NCI-H2227 treated with DMSO at 0.1 percent for 48 hours (cell line): Measurements from ENCODE around the gene CPZ.
"Not testable (repeated sequence)": the region's sequence is repeated elsewhere in the genome, so short reads cannot be mapped to it uniquely, and the experiment has no call there.

Source experiments
- DNase-seq: peaks from one replicate; lab custom pipeline; 2025; lab: John Stamatoyannopoulos, UW

Gene CPZ

DNA sequence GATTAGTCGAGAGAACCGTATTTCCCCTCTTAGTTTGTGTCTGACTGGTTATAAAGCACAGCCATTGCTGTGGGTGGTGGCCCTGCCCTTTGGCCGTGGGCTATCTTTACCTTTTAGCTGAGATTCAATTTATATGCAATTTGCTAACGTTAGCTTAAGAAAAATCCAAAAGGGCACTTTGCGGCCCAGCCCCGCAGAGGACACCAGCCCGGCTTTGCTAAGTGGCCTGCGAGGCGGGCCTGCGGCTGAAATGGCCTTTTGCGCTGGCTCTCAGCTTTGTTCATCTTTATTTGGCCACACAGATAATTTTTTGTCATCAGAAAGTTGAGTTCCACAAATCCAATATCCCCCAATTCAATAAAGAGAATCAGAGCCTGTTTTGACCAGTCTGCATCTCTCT, 48.3 kb downstream of the CPZ start:
- DNase-seq, result no peak

DNA sequence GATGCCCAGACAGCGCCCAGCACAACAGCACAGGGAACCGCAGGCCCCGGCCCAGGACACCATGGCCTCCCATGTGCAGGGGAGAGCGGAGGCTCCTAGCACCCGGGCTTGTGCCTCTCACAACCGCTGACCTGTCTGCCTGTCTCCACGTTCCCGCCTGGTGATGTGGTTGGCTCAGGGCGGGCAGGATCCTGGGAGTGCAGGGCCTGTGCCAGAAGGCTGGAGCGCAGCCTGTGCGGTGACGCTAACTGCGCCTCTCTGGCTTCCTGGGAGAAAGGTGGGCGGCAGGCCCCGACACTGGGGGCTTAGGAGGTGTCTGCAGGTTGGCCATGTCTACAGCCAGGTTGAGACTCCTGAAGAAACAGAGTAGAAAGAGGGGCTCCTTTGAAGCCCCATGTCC, 48.7 kb downstream of the CPZ start:
- DNase-seq, result no peak

DNA sequence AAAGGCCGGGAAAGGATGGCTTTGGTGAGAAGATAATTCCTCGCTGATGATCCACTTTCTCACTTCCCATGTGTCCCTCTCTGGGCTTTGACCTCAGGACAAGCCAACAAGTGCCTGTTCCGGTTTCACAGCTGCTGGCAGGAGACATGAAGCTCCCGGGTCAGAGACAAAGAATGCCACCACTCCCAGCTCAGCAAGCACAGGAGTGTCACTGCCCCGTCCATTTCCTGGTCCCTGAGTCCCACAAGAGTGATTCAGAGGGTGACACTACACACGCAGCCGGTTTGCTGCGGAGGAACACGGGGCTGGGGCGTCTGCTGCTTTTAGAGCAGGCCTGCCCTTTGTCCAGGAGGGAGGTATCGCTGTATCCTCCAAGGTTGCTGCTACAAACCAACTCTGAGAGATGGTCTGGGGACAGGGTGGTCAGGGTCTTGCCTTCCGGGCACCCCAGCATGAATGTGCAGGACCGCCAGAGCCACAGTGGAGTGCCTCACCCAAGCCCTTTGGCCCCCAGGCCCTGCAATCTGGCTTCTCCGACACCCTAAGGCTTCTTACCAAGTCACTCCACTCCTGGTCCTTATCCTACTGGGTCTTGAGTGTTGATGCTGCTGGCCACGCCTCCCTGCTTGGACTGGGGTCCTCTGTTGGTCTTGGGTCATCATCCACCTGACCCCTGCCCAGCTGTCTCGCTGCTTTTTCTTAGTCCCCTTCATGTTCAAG, 49.5 kb downstream of the CPZ start:
- DNase-seq, result no peak

DNA sequence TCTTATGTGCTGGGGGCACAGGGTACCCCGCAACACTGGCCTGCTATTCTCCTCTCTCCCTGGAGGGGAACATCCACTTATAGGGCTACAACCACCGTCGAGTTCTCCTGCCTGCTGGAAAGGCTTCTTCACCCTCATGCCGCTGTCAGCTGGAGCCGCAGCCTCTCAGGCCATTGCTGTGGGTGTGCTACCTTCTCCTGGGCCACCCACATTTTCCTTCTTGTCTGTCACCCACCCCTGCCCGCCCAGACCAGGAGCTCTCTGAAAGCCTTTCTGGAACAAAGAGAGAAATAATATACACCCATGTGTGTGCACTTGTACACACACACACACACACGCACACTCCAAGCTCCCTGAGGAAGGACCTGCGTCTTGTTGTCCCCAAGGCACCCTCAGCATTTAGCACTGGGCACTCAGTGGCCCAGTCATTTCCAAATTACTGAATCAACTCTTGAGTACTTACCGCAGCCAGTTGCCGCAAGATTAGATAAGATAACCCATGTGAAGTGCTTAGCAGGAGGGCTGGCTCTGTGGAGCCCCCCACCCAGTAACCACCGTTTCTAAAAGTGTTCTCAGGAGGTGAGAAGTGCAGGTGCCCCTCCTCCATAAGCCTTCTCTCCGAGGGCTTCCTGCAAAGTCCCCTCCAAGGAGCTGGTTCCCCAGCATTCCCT, 50.2 kb downstream of the CPZ start:
- DNase-seq, result no peak

DNA sequence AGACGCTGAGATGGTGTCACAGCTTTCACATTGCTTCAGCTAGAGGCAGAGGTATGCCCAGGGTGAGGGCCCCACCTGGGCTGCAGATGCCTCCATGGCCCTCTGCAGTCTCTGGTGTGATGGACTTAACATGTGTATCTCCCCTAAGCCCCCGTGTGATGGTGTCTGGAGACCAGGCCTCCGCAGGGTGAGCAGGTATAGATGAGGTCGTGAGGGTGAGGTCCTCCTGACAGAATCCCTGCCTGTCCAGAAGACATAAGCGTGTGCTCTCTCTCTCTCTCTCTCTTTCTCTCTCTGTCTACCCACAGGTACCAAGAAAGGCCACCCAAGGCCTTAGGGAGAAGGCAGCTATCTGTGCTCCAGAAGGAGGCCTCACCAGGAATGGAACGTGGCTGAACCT, 50.9 kb downstream of the CPZ start:
- DNase-seq, result no peak

DNA sequence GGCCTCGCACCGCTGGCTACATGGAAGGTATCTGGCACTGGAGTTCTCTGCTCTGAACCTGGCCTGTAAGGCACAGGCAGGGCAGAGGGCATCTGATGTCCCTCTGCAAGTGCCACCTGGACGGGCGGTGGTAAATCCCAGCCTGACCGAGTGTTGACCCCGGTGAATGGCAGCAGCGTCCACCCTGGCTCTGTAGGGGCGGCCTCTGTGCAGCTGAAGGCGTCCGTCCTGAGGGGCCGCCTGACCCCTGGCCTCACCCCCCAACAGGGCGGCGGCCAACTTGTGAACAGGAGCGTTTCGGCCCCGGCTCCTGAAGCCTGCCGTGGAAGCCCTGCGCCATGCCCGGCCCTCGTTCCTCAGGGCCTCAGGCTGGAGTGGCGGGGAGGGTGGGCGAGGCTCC, 51.4 kb downstream of the CPZ start:
- DNase-seq, result no peak

DNA sequence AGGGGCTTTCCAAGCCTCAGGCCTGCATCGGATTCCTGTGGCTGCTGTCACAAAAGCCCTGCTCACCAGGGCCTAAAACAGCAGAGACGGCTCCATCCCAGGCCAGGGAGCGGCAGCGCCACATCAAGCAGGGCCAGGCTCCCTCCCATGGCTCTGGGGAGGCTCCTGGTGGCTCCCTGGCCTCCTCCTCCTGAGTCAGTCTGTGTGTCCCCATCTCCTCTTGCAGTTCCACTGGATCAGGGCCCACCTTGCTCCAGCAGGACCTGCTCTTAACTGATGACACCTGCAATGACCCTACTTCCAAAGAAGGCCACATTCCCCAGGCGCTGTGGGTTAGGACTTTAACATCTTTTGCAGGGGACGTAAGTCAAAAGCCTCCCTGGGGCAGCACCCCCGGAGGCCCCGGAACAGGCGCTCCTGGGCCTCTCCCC, 51.9 kb downstream of the CPZ start:
- no peak for DNase-seq

DNA sequence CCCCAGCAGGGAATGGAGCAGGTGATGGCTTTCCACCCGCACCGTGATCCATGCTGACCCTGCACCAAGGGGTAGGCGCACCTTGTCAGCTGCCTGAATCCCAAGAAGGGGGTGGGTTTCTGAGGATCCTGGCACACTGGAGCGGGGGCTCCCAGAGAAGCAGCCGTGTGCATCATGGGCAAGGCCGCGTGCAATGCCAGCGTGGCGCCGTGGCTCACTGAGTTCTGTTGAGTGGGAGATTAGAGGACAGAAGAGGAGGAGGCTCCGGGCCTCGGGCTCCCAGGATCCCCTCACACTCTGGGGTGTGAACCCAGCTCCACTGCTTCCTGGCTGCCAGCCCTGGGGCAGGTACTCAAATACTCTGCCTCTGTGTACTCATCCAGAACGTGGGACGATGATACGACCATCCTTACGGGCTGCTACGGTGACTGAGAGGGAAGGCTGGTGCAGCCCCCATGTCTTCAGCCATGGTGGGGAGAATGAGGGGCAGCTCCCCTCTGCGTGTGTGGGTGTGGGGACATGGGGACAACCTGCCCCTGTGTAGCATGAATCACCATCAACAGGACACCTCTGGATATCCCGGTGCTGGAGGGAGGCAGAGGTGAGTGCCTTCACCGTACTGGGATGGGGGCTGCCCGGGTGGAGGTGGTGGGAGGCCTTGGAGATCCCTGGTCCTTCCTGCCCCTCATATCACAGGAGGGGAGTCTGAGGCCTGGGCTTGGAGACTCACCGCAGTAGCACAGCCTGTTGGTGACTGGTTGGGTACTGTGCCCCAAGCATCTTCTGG, 52.6 kb downstream of the CPZ start:
- DNase-seq, result no peak

DNA sequence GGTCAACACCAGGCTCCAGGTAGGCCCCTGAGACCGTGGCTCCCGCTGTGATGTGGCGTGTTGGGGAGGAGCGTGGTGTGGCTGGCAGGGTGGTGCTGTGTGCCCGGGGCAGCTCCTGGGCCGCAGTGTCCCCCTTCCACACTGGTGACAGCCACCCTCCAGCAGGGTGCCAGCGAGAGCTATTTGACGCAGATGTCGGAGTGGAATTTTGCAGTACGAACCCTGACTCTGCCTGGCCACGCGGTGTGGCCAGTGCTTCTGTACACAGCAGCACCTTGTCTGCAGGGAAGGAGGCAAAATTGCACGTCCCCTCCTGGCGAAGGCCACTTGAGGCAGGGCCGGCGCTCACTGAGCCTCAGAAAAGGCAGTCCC, 53.2 kb downstream of the CPZ start:
- DNase-seq, result no peak

DNA sequence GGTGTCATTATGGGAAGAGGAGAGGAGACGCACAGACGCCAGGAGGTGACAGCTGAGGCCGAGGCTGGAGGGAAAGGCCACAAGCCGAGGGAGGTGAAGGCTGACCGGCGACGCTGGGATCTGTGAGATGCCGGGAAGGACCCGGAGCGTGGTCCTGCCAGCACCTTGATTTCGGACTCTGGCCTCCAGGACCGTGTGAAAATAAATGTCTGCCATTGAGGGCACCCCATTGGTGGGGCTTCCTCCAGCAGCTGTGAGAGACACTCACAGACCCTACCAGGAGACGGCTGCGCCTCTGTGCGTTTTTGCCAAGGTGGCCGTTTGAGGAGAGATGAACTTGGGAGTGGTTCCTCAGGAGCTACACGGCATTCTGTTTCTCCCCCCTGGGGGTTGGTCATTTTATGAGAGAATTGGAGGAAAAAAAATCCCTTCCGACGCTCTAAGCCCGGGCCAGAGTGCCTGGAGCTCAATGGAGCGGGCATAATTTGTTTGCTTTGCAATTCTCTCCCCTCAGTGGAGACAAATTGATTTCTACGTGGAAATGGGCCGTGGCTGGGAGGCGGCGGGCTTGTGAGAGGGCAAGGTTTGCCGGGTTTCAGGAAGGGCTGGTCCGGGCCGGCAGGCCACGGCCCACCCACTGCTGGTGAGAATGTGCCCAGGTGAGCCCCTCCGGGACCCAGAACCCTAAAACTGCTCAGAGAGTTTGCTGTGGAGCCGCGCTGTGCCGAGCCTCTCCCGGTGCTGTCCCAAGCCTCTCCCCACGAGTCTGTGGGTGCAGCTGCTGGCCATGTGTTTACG, 53.9 kb downstream of the CPZ start:
- DNase-seq, result no peak

DNA sequence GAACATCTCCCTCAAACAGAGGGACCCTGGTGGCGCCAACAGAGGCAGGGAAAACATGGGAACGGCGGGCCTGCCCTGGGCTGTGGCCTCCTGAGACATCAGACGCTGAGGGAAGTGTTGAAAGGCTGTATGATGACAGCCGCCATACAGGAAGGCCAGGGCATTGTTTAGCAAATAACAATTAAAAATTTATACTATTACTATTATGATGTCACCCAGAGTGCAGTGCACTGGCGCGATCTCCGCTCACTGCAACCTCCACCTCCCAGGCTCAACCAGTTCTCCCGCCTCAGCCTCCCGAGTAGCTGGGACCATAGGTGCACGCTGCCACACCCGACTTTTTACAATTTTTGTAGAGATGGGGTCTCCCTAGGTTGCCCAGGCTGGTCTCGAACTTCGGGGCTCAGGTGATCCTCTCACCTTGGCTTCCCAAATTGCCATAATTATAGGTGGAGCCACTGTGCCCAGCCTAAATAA, 54.6 kb downstream of the CPZ start:
- DNase-seq, result no peak

DNA sequence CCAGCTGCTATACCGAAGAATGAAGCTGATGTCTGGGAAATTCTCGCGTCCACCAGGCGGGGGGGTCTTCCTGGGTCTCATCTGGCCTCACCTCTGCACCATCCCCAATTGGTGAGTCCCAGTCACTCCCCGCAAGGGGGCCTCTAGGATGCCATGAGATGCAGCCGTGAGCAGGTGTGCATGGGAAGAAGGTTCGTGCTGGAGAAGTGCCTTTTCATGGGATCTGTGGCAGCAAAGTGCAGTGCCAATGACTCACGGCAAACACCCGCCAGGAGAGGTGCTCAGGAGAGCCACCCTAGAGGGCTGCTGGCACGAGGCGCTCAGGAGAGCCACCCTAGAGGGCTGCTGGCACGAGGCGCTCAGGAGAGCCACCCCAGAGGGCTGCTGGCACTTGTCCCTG, 55.1 kb downstream of the CPZ start:
- no peak for DNase-seq

DNA sequence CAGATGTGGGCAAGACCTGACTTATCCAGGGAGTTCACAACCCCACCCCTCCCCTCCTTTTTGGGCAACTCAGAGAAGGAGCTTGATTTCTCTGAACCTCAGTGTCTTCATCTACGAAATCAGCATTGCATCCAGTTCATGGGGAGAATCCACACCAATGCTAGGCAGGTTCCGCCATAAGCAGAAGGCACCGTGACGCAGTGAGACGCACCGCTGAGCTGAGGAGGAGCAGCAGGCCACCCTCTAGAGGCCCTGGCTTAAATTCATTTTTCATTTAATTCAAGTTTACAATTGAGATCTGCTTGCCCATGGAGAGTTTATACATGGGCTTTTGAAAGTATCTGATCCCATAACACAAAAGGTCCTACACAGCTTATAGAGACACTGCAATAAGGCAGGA, 55.7 kb downstream of the CPZ start:
- DNase-seq, result no peak

DNA sequence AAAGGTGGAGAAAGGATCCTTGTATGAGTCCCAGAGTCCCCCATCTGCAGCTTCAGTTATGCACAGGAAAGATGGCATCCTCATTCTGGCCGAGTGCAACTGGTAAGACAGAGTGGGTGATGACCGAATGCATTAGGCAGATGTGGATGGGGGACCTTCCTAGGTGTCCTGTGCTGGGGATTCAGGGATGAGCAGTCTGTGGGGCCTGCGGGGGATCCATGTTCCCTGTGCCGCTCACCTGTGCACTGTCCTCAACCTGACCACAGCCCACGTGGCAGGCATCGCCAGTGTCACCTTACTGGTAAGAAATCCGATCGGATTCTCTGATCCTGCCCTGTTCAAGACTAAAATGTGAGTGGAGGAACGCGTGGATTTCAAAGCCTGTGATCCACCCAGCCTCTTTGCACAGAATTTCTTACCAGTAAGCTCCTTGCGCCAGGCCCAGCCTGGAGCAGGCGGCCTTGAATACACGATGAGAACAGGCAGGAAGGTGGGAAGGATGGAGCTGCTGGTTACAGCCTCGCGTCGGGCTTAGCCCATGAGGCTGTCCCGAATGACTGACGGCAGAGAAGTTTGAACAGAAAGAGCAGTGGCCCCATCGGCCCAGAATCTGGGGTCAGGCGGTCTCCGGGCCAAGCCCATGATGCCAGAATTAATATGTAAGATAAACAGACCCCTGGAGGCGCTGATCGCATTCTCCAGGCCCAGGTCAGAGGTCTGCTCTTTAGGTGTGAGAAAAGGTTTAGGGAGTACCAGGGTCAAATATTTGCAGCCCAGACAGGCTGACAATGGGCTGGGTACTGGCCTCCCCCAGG, 56.5 kb downstream of the CPZ start:
- no peak for DNase-seq

DNA sequence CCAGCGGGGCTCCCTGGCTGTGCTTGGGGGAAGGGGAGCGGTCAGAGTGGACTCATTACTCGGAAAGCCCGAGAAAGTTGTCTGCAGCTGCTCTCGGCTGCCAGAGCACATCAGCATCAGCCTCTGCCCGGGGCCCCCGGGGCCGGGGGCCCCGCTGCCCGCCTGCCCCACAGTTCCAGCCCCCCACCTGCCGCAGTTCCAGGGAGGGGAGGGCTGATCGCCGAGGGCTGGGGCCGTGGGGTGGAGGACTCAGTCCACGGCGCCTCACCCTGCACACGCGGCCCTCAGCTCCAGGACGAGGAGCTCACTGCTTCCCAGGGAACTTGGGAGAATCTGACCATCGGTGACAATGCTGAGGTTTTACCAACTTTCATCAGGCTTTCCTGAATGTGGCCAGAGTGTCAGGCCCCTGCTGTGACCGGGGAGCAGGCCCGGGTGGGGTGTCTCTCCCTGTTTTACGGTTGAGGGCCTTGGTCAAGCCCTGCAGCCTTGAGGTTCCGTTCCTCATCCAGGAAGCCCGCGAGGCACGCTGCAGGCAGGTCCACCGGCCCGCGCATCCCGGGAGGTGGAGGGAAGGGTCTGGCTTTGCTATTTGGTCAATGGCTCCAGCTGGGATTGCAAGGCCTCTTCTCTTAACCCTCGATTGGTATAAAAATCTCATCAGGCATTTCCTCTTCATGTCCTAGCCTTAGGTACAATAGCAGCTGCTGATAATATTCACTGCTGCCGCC, 57.2 kb downstream of the CPZ start:
- DNase-seq, result no peak

DNA sequence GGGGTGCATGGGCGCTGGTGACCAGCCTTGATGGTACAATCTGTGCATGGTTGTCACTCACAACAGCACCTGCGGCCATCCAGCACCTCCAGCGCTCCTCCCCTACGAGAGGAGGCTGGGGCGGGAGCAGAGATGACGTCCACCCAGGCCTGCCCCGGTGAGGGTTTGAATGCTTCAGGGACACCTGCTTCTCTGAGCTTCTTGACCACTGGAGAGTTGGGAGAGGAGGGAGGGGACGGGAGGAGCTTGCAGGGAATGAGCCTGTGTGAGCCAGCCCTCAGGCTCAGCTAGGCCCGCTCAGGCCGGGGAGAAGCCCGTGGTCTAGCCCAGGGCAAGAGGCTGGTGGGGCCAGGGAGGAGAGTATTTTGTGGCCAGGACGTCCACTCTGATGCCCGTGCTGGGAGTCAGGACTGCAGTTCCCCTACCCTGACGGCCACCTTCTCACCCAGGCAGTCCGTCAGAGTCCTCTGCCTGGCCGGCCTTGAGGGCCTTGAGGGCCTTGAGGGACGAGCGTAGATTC, 59.2 kb downstream of the CPZ start:
- no peak for DNase-seq

DNA sequence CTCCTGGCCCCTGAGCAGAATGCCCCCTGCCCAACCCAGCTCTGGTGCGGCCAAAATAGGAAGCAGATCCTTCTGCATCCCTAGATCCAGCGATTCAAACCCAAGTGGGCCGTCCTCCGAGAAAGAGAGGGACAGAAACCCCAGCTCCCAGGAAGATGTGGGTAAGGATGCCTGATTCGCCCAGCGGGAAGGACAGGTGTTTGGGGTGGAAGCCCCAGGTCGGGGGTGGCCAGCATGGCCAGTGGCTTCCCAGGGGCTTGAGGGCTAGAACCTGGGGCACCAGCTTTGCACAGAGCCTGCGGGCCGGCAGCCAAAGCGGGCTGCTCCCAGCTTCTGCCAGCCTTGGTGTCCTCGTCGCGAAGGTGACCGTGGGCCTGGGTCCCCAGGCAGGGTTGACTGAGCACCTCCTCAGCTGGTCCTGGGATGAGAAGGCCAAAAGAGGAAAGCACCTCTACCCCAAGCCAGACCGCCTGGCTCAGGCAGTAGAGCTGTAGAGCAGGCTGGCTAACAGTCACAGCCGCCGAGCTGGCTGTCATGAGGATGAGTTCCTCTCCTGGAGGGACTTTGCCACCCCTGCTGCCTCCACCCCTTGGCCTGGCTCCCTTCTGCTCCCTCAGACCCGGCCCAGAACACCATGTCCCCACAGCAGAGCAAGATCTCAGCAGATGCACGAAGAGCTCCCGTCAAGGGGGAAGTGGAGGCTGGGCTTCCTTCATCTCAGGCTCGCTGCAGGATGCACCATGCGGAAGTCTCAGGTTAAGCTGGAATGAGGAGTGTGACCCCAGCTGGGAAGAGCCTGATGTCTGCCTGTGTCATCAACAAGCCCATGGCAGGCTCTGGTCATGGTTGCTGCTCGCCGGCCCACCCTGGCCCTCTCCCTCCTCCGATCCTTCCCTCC, 59.9 kb downstream of the CPZ start:
- no peak for DNase-seq

DNA sequence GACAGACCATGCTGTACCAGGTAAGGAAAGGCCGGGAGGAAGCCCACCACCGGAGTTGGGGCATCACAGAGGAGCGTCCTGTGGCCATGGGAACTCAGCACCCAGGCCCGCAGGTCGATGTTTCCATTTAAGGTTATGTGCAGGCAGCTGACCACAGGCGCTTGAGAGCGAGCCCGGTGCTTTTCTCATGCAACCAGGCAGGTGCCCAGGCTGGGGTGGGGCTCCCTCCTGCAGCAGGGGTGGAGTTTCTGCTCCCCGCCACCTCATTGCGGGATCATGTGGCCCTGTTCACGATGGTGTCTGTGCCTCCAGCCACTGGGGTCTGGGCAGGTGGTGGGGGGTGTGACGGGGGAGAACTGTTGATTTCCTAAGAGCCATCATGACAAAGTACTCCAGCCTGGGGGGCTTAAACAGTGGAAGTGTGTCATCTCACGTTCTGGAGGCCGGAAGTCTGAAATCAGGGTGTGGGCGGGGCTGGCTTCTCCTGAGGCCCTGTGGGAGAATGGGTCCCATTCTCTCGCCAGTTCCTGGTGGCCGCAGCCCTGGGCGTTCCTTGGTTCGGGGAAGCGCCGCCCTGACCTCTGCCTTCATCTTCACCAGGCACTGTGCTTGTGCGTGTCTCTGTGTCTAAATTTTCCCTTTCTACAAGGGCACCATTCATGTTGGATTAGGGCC, 60.9 kb downstream of the CPZ start:
- DNase-seq, result no peak

DNA sequence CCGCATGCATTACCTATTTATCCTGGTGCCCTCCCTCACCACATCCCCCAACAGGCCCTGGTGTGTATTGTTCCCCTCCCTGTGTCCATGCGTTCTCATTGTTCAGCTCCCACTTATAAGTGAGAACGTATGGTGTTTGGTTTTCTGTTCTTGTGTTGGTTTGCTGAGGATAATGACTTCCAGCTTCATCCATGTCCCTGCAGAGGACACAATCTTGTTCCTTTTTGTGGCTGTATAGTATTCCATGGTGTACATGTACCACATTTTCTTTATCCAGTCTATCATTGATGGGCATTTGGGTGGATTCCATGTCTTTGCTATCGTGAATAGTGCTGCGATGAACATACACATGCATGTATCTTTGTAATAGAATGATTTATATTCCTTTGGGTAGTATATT, 61.6 kb downstream of the CPZ start:
- not testable (repeated sequence) for DNase-seq
